Measurements from ENCODE around the gene BAK1.

DNA sequence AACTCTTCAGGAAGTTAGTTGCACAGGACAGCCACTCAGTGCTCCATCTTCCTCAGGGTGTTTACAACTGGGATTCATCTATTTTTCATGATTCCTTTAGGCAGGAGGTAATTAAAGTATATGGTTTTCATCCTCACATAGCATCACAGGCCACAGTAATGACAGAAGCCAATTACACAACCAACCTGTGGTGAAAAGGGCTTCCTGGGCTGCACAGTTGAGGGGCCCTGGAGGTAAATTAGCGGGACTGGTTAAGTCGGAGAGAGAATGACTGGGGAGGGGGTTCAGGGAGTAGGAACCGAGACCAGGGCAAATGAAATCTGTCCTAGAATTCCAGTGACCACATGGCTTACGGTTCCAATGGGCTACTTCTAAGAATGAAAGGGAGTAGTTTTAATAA, 37.0 kb downstream of the BAK1 start:
- TF ChIP-seq, protein P1, sequence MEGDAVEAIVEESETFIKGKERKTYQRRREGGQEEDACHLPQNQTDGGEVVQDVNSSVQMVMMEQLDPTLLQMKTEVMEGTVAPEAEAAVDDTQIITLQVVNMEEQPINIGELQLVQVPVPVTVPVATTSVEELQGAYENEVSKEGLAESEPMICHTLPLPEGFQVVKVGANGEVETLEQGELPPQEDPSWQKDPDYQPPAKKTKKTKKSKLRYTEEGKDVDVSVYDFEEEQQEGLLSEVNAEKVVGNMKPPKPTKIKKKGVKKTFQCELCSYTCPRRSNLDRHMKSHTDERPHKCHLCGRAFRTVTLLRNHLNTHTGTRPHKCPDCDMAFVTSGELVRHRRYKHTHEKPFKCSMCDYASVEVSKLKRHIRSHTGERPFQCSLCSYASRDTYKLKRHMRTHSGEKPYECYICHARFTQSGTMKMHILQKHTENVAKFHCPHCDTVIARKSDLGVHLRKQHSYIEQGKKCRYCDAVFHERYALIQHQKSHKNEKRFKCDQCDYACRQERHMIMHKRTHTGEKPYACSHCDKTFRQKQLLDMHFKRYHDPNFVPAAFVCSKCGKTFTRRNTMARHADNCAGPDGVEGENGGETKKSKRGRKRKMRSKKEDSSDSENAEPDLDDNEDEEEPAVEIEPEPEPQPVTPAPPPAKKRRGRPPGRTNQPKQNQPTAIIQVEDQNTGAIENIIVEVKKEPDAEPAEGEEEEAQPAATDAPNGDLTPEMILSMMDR (IDR thresholded peaks at IDR 0.05): no peak
- TF ChIP-seq POLR2AphosphoS5 (IDR thresholded peaks at IDR 0.05): no peak
- TF ChIP-seq POLR2A (IDR thresholded peaks at IDR 0.05): no peak
- TF ChIP-seq EP300 (IDR thresholded peaks at IDR 0.05; ENCODE audit: low read depth): no peak

Measured in transverse colon (tissue), 4 donors.